Measurements from ENCODE around the gene AGRP. TPM values are rescaled to one million over a fixed set of nuclear protein-coding genes. Genes with fewer than 3 reads are reported as not detected.

Gene AGRP
- total and polyA plus RNA-seq, 5 donors: not detected

- no peaks in the 10 kb centered on the region for H3K27me3 ChIP-seq (ENCODE audit: control insufficient read depth, insufficient read depth)
- intact Hi-C loops (cut with DNase I): no loop called here
- no peak for DNase-seq
- no peak for ATAC-seq
- peaks cover 41% of the 10 kb centered on the region for H3K4me1 ChIP-seq (ENCODE audit: control insufficient read depth, insufficient read depth, low read length)
- H3K27ac ChIP-seq (ENCODE audit: low read length): no peak overlapping the region
- no peak overlapping the region for H3K4me3 ChIP-seq (ENCODE audit: low read length)
- H3K9me3 ChIP-seq (ENCODE audit: control insufficient read depth, low read length): no peaks in the 10 kb centered on the region
- WGBS: 86% methylated on average over 22 of the region's 22 CpGs
Observed at GRCh38 chr16:67444259-67445125, 38.9 kb downstream of the AGRP start.

GRCh38 chr16:67443265-67443664 lies 40.1 kb downstream of the AGRP start:
- Histone ChIP-seq H3K27me3 (ENCODE audit: control insufficient read depth, insufficient read depth) (no peaks in the 10 kb centered on the region), H3K9me3 (ENCODE audit: control insufficient read depth, low read length) (no peaks in the 10 kb centered on the region), H3K4me1 (ENCODE audit: control insufficient read depth, insufficient read depth, low read length) (peaks cover 38% of the 10 kb centered on the region), H3K4me3 (ENCODE audit: low read length) (no peak overlapping the region), H3K27ac (ENCODE audit: low read length) (no peak overlapping the region)
- DNase-seq: peak; percentile 77 to 86 (median 80)
- intact Hi-C loops (cut with DNase I): no loop called here
- peak; percentile 43 to 61 for ATAC-seq
- 69% methylated on average over 6 of the region's 6 CpGs for WGBS

GRCh38 chr16:67442581-67443255 lies 40.6 kb downstream of the AGRP start:
- WGBS: 86% methylated on average over 13 of the region's 13 CpGs
- DNase-seq (no peak), ATAC-seq (no peak)
- no peaks in the 10 kb centered on the region for H3K27me3 ChIP-seq (ENCODE audit: control insufficient read depth, insufficient read depth)
- H3K9me3 ChIP-seq (ENCODE audit: control insufficient read depth, low read length): no peaks in the 10 kb centered on the region
- H3K4me3 ChIP-seq (ENCODE audit: low read length): no peak overlapping the region
- H3K27ac ChIP-seq (ENCODE audit: low read length): no peak overlapping the region
- intact Hi-C loops (cut with DNase I): no loop called here
- H3K4me1 ChIP-seq (ENCODE audit: control insufficient read depth, insufficient read depth, low read length): peaks cover 37% of the 10 kb centered on the region

GRCh38 chr16:67441907-67442306 lies 41.4 kb downstream of the AGRP start:
- H3K27ac ChIP-seq (ENCODE audit: low read length): no peak overlapping the region
- intact Hi-C loops (cut with DNase I): no loop called here
- peak in 1 of 2 donors; percentile 14 for ATAC-seq
- no peaks in the 10 kb centered on the region for H3K9me3 ChIP-seq (ENCODE audit: control insufficient read depth, low read length)
- WGBS: 56% methylated on average over 5 of the region's 5 CpGs
- no peaks in the 10 kb centered on the region for H3K27me3 ChIP-seq (ENCODE audit: control insufficient read depth, insufficient read depth)
- DNase-seq: peak; percentile 53 to 80 (median 80)
- H3K4me3 ChIP-seq (ENCODE audit: low read length): no peak overlapping the region
- H3K4me1 ChIP-seq (ENCODE audit: control insufficient read depth, insufficient read depth, low read length): peaks cover 31% of the 10 kb centered on the region

GRCh38 chr16:67441271-67441753 lies 42.0 kb downstream of the AGRP start:
- Histone ChIP-seq H3K27ac (ENCODE audit: low read length) (no peak overlapping the region), H3K4me1 (ENCODE audit: control insufficient read depth, insufficient read depth, low read length) (peaks cover 25% of the 10 kb centered on the region), H3K9me3 (ENCODE audit: control insufficient read depth, low read length) (no peaks in the 10 kb centered on the region), H3K4me3 (ENCODE audit: low read length) (no peak overlapping the region), H3K27me3 (ENCODE audit: control insufficient read depth, insufficient read depth) (no peaks in the 10 kb centered on the region)
- intact Hi-C loops (cut with DNase I): no loop called here
- DNase-seq (peak; percentile 41 to 77 (median 74)), ATAC-seq (peak in 1 of 2 donors; percentile 8)
- 72% methylated on average over 17 of the region's 17 CpGs for WGBS

GRCh38 chr16:67438824-67439393 lies 44.4 kb downstream of the AGRP start:
- Histone ChIP-seq H3K27me3 (ENCODE audit: control insufficient read depth, insufficient read depth) (no peaks in the 10 kb centered on the region), H3K27ac (ENCODE audit: low read length) (no peak overlapping the region), H3K4me1 (ENCODE audit: control insufficient read depth, insufficient read depth, low read length) (peaks cover 7% of the 10 kb centered on the region), H3K9me3 (ENCODE audit: control insufficient read depth, low read length) (no peaks in the 10 kb centered on the region), H3K4me3 (ENCODE audit: low read length) (no peak overlapping the region)
- DNase-seq (no peak), ATAC-seq (no peak)
- intact Hi-C loops (cut with DNase I): no loop called here
- WGBS: 94% methylated on average over 19 of the region's 19 CpGs

GRCh38 chr16:67438098-67438791 lies 45.1 kb downstream of the AGRP start:
- no peaks in the 10 kb centered on the region for H3K27me3 ChIP-seq (ENCODE audit: control insufficient read depth, insufficient read depth)
- intact Hi-C loops (cut with DNase I): no loop called here
- no peak overlapping the region for H3K4me3 ChIP-seq (ENCODE audit: low read length)
- 96% methylated on average over 20 of the region's 20 CpGs for WGBS
- peaks cover 3% of the 10 kb centered on the region for H3K4me1 ChIP-seq (ENCODE audit: control insufficient read depth, insufficient read depth, low read length)
- H3K27ac ChIP-seq (ENCODE audit: low read length): no peak overlapping the region
- DNase-seq (peak in 1 of 3 donors; percentile 50), ATAC-seq (no peak)
- no peaks in the 10 kb centered on the region for H3K9me3 ChIP-seq (ENCODE audit: control insufficient read depth, low read length)

- 82% methylated on average over 4 of the region's 4 CpGs for WGBS
- peaks cover 3% of the 10 kb centered on the region for H3K4me1 ChIP-seq (ENCODE audit: control insufficient read depth, insufficient read depth, low read length)
- peak in 1 of 3 donors; percentile 7 for DNase-seq
Observed at GRCh38 chr16:67437513-67437912, 45.8 kb downstream of the AGRP start.

GRCh38 chr16:67436640-67437193 lies 46.6 kb downstream of the AGRP start:
- intact Hi-C loops (cut with DNase I): no loop called here
- 95% methylated on average over 23 of the region's 23 CpGs for WGBS
- DNase-seq (peak in 1 of 3 donors; percentile 35), ATAC-seq (no peak)
- no peak overlapping the region for H3K27ac ChIP-seq (ENCODE audit: low read length)
- no peak overlapping the region for H3K4me3 ChIP-seq (ENCODE audit: low read length)
- H3K4me1 ChIP-seq (ENCODE audit: control insufficient read depth, insufficient read depth, low read length): no peaks in the 10 kb centered on the region
- no peaks in the 10 kb centered on the region for H3K9me3 ChIP-seq (ENCODE audit: control insufficient read depth, low read length)
- H3K27me3 ChIP-seq (ENCODE audit: control insufficient read depth, insufficient read depth): no peaks in the 10 kb centered on the region

More at GRCh38 chr16:67437513-67437912, 45.8 kb downstream of the AGRP start:
- intact Hi-C loops (cut with DNase I): no loop called here
- H3K27me3 ChIP-seq (ENCODE audit: control insufficient read depth, insufficient read depth): no peaks in the 10 kb centered on the region
- H3K4me3 ChIP-seq (ENCODE audit: low read length): no peak overlapping the region
- no peak for ATAC-seq
- no peaks in the 10 kb centered on the region for H3K9me3 ChIP-seq (ENCODE audit: control insufficient read depth, low read length)
- H3K27ac ChIP-seq (ENCODE audit: low read length): no peak overlapping the region

- ATAC-seq (no peak), DNase-seq (no peak)
- intact Hi-C loops (cut with DNase I): no loop called here
- Histone ChIP-seq H3K4me1 (ENCODE audit: control insufficient read depth, insufficient read depth, low read length) (no peaks in the 10 kb centered on the region), H3K9me3 (ENCODE audit: control insufficient read depth, low read length) (no peaks in the 10 kb centered on the region), H3K27ac (ENCODE audit: low read length) (no peak overlapping the region), H3K4me3 (ENCODE audit: low read length) (no peak overlapping the region), H3K27me3 (ENCODE audit: control insufficient read depth, insufficient read depth) (no peaks in the 10 kb centered on the region)
- 93% methylated on average over 16 of the region's 16 CpGs for WGBS
Observed at GRCh38 chr16:67435758-67436164, 47.6 kb downstream of the AGRP start.
